Hematopoietic multipotent progenitor cell treated with erythropoietin and hydrocortisone succinate and interleukin-3 and kit ligand, for 8 days (in vitro differentiated cells): Measurements from ENCODE around the gene XXYLT1.

Experiments used
- DNase-seq: peaks from one replicate; pipeline ENCODE4 v3.0.0-alpha.2; 2015

The XXYLT1 gene

DNA sequence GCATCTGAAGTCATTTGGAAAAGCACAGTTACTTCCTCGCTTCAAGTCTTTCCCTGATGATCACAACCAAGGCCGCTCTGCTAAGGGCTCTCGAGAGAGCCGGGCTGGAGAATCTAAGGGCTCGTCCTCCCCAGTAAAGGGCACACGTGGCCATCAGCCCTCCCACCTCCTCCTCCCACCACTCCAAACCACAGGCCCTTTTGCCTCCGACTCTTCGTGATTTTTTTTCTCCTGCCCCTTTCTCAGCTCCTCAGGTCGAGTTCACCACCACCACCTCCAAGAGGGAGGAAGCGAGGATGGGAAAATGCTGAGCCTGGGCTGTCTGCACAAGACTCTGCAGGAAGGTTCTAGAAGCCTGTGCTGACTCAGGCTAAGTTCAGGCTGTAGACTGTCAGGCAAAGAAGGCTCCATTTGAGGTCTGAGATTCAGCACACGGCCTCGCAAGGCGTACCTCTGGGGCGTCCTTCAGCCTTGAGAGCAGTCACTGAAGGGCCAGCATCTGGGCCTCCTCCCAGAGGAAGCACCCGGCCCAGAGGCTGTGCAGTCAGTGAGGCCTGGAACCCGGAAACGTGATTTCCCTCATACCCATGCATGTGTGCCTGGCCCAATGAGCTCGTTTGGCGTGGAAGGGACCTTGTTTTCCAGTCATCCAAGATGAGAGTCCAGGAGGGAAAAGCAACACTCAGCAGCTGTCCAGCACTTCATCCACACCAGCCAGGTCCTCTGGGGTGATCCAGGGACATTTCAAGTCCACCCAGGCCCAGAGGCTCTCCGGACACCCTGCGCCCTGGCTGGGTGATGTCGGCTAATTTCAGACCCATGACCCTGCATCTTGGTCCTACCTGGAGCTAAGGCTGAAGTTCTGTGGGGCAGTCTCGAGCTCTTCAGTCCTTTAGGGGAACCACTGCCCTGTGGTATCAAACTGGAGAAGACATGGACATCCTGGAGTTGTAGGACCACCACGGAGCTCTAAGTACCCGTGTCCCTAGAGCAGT is 196.8 kb downstream of the XXYLT1 start:
- no peak for DNase-seq

- no peak for DNase-seq
Measured at GRCh38 chr3:195072916-195073564, 197.9 kb downstream of the XXYLT1 start.

GRCh38 chr3:195071916-195072820 is 198.8 kb downstream of the XXYLT1 start:
- DNase-seq, result no peak

DNA sequence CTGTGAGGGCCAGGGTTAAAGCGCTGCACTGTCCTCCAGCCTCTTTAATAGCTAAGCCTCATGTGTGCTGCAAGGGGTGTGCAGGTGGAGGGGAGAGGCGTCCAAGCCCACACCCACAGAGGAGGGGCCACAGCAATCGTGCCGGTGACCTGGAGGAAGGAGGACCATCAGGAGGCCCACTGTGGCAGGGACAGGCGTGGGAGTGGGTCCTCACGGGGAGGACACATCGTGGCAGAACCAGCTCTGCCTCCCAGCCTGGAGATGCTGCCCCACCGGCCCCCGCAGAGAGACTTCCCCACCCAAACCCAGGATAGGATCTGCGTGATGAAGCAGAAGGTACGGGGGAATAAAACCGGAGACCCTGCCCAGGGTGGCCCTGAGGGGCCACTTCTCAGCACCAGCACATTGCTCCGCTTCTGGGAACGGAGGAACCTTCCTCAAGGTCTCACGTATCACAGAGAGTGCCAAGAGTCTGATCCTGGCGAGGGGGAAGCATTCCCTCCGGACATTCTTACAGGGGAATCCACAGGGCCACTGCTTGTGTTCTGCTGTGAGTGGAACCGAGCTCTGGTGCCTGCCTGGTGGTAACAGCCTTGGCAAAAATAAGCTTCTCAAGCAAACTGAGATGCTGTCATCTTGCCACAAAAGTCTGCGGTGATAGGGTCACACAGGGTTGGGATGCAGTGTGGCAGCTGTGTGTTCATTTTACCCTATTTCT is 199.8 kb downstream of the XXYLT1 start:
- DNase-seq, result no peak

DNA sequence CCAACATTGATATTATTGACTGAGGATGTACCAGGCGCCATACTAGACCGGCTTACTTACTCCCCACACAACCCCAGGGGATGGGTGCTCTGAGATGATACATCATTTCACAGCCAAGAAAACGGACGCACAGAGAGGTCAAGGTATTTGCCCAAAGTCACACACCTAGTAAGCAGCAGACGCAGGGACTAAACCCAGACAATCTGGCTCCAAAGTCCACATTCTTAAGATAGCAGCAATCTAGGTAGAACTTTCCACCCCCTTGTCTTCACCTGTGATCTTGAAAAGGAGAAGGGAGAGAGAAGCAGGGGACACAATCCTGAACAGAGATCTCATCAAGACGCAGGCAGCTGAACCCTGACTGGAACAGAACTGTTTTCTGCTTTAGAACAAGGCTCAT is 200.6 kb downstream of the XXYLT1 start:
- DNase-seq, result no peak

DNA sequence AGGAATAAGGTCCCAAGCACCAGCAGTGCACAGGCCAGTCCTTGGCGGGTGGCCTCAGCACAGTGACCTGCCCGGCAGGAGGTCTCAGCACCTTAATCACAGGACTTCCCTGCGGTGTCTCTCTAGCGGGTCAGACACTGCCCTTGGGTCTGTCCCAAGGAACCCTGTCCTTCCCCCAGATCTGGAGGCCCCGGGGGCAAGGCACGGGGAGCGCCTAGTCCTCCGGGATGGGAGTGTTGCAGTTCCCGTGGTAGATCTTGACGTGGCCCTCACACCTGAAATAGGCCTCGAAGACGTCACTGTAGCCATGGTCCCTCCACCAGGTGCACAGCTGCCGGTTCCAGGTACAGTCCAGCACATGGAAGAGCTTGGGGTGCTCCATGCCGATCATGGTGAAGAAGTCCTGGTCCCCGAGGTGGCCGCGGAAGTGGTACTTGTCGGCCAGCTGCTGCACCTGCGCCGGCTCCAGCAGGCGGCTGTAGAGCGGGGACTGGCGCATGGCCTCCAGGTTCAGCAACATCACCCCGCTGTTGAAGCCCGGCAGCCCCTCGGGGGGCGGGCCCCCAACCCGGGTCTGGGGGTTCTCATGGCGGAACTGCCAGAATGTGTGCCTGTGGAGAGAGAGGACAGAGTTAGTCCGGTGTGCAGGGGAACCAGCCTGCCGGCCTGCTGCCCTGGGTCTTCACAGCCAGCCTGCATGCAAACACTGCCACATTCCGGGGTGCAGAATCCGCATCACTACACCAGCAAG is 201.3 kb downstream of the XXYLT1 start:
- no peak for DNase-seq

- DNase-seq, result no peak
Measured at GRCh38 chr3:195068084-195069080, 202.6 kb downstream of the XXYLT1 start.

DNA sequence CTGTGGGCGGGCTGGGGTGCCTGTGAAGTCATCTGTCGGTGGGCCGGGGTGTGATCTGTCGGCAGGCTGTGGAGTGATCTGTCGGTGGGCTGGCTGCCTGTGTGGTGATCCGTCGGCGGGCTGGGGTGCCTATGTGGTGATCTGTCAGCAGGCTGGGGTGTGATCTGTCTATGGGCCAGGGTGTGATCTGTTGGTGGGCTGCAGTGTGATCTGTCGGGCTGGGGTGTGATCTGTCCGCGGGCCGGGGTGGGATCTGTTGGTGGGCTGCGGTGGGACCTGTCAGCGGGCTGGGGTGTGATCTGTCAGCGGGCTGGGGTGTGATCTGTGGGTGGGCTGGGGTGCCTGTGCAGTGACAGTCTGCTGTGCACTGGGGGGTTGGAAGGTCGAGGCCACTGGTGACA is 204.5 kb downstream of the XXYLT1 start:
- no peak for DNase-seq

DNA sequence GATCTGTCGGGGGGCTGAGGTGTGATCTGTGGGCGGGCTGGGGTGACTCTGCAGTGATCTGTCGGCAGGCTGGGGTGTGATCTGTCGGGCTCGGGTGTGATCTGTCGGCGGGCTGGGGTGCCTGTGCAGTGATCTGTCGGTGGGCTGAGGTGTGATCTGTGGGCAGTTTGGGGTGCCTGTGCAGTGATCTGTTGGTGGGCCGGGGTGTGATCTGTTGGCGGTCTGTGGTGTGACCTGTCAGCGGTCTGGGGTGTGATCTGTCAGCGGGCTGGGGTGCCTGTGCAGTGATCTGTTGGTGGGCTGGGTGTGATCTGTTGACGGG is 205.1 kb downstream of the XXYLT1 start:
- DNase-seq, result no peak

- no peak for DNase-seq
Measured at GRCh38 chr3:195065142-195065863, 205.7 kb downstream of the XXYLT1 start.

GRCh38 chr3:195064300-195064931 is 206.5 kb downstream of the XXYLT1 start:
- DNase-seq, result no peak

- no peak for DNase-seq
Measured at GRCh38 chr3:195063581-195064193, 207.3 kb downstream of the XXYLT1 start.

- no peak for DNase-seq
Measured at GRCh38 chr3:195062866-195063540, 208.0 kb downstream of the XXYLT1 start.

GRCh38 chr3:195061756-195062655 is 209.0 kb downstream of the XXYLT1 start:
- no peak for DNase-seq

DNA sequence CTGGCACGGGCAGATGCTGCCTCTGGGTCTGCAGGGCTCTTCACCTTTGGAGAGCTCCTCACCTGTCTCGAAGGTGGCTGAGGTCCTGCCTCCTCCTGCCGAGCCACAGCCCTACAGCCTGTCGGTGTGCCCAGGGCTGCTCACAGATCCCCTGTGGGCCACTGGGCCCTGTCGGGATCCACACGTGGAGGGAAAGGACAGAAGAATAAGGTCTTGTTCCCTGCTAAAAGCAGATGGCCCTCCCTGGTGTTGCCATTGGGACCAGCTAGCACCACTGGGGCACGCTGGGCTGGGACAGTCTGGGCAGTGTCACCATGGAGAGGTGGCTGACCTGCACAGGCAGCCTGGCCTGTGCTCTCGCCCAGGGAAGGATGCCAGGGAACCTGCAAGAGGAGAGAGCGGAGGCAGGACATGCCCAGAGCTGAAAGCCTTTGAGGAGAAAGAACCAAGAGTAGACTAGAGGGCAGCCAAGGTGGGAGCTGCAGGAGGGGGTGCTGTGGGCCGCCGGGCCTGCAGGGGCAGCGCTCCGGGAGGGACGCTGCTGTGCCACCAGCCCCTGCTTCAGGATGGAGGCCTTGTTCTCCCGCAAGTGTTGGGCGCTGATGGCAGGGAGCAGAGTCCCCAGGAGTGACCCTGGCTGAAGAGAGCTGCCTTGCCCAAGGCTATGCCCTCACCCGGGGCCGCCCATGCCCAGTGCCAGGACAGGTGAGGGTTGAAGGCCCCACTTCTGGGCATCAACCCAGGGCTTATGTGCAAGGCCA is 210.2 kb downstream of the XXYLT1 start:
- DNase-seq, result no peak

GRCh38 chr3:195060217-195060481 is 210.8 kb downstream of the XXYLT1 start:
- no peak for DNase-seq
